ENCODE measurements around the gene SRM. TPM values are rescaled to one million over a fixed set of nuclear protein-coding genes. Genes with fewer than 3 reads are reported as not detected.
A peak's percentile ranks its signal among the peaks of the same experiment; 100 is the strongest.
"Not testable (repeated sequence)": the region's sequence is repeated elsewhere in the genome, so short reads cannot be mapped to it uniquely, and the experiment has no call there.

SRM gene
- total RNA-seq, 2 donors from 2014 or later, result 17.8 to 29.9 TPM

DNA sequence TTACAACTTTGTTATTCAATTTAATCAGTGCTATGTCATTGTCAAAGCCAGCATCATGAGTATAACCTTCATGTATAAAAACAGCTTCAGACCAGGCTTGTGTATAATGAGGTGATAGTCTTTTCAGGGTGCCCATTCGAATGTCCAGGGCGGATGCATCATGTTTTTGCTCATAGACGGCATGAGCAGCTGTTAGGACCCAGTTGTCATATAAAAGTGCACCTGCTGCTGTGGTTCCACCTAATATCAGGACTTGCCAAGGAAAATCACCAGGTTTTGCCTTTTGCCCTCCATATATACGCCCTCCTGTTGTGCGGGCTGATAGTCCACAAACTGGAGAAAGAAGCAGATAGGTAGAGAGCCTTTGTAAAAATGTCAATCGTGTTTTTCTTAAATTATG lies 32.5 kb downstream of the SRM start:
- intact Hi-C loops (cut with DNase I, micrococcal nuclease), result no loop called here
- ATAC-seq, result no peak

DNA sequence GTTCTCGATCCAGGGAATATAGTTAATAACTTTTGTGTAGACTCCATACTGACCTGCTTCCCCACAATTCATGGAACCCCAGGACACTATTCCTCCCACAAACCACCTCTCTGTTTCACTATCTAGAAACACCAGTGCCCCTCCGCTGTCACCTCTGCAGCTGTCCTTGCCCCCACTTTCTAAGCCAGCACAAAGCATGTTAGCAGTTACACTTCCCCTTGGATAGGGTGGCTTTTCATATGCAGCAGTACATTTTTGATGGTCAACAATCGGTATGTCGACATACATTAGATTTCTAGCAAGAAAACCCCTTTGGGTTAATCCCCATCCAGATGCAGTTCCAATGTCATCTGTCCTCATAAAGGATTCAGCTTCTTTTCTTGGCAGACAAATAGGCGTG lies 32.9 kb downstream of the SRM start:
- no peak for DNase-seq
- ATAC-seq, result no peak
- intact Hi-C loops (cut with DNase I, micrococcal nuclease), result no loop called here

More for the DNA sequence above, 32.5 kb downstream of the SRM start:
- DNase-seq, result no peak

- intact Hi-C loops (cut with DNase I, micrococcal nuclease), result no loop called here
- DNase-seq, result no peak
- ATAC-seq, result no peak
Observed at GRCh38 chr1:11026052-11026451, 33.8 kb downstream of the SRM start.

- intact Hi-C loops (cut with DNase I, micrococcal nuclease), result no loop called here
- ATAC-seq (no peak), DNase-seq (no peak)
Observed at GRCh38 chr1:11025618-11026017, 34.2 kb downstream of the SRM start.

- DNase-seq, result no peak
- intact Hi-C loops (cut with DNase I, micrococcal nuclease), result no loop called here
- ATAC-seq, result no peak
Observed at GRCh38 chr1:11024874-11025203, 35.0 kb downstream of the SRM start.

DNA sequence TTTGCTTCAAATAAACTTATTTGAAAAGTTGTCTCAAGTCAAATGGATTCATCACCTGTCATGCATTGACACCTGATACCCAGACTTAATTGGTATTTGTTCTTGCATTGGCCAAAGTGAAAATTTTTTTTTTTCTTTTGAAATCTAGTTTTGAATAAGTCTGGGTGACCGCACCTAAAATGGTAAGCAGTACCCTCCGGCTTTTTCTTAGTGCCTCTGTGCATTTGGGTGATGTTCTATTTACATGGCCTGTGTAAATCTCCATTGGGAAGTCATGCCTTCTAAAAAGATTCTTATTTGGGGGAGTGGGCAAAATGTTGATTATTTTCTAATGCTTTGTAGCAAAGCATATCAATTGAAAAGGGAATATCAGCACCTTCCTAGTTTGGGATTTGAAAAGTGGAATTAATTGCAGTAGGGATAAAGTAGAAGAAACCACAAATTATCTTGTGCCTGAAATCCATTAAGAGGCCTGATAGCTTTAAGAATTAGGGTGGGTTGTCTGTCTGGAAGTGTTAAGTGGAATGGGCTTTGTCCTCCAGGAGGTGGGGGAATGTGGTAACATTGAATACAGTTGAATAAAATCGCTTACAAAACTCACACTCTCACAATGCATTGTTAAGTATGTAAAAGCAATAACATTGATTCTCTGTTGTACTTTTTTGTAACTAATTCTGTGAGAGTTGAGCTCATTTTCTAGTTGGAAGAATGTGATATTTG lies 35.5 kb downstream of the SRM start:
- intact Hi-C loops (cut with DNase I, micrococcal nuclease), result no loop called here
- no peak for DNase-seq
- no peak for ATAC-seq

DNA sequence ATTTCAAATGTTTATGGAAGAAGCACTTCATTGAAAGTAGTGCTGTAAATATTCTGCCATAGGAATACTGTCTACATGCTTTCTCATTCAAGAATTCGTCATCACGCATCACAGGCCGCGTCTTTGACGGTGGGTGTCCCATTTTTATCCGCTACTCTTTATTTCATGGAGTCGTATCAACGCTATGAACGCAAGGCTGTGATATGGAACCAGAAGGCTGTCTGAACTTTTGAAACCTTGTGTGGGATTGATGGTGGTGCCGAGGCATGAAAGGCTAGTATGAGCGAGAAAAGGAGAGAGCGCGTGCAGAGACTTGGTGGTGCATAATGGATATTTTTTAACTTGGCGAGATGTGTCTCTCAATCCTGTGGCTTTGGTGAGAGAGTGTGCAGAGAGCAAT lies 36.6 kb downstream of the SRM start:
- ATAC-seq (no peak), DNase-seq (no peak)
- intact Hi-C loops (cut with DNase I, micrococcal nuclease), result no loop called here

DNA sequence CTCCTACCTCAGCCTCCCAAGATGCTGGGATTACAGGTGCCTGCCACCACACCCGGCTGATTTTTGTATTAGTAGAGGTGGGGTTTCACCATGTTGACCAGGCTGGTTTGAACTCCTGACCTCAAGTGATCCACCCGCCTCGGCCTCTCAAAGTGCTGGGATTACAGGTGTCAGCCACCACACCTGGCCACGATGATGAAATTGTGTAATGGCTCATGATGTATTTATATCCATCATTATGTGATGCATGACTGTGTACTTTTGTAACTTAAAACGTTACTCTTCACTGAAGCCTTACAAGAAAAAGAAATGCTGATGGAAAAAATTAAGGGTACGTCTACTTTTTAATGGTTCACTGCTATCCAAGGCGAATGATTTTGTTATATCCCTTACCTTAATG lies 39.8 kb downstream of the SRM start:
- peak; percentile 42 for ATAC-seq
- DNase-seq, result no peak
- intact Hi-C loops (cut with DNase I, micrococcal nuclease), result no loop called here

- DNase-seq; intact Hi-C loops (cut with DNase I, micrococcal nuclease): not testable (repeated sequence)
- ATAC-seq, result peak; percentile 64
Observed at GRCh38 chr1:11019358-11019757, 40.5 kb downstream of the SRM start.

GRCh38 chr1:11013160-11013531 lies 46.7 kb downstream of the SRM start:
- intact Hi-C loops (cut with DNase I, micrococcal nuclease), result no loop called here
- DNase-seq (peak in 1 of 2 donors; percentile 57), ATAC-seq (peak; percentile 71)

- peak; percentile 82 for ATAC-seq
- intact Hi-C loops (cut with DNase I, micrococcal nuclease), result no loop called here
Observed at GRCh38 chr1:11012260-11013159, 47.3 kb downstream of the SRM start, which contains the start of gene TARDBP. TARDBP (plus strand) TSS chr1:11012654; CDS start chr1:11013728, 1,074 bp downstream.

More at GRCh38 chr1:11012260-11013159, 47.3 kb downstream of the SRM start, which contains the start of gene TARDBP:
- DNase-seq, result peak; percentile 87 to 93

Other genes starting within 250 kb of the SRM start
- gene TARDBP, start 47.4 kb downstream of the SRM start, total RNA-seq, result 100 to 1,000 TPM; 112 to 121 TPM
- not detected for gene MASP2, start 12.8 kb downstream of the SRM start, total RNA-seq
- 10 to 100 TPM; 38.2 to 54.3 TPM for gene EXOSC10, start 39.9 kb upstream of the SRM start, total RNA-seq
- under 1 TPM; 0.34 to 0.81 TPM for gene ANGPTL7, start 129.3 kb upstream of the SRM start, total RNA-seq
- gene MTOR, start 202.5 kb upstream of the SRM start, total RNA-seq, result 10 to 100 TPM; 31.0 to 40.1 TPM
- 10 to 100 TPM; 11.0 to 12.4 TPM for gene UBIAD1, start 213.2 kb upstream of the SRM start, total RNA-seq

All from left colon (tissue), 2 donors.